Parathyroid adenoma (tissue), 2 donors: ENCODE measurements around the gene NOP14.

ENCODE experiments used
- H2AFZ ChIP-seq: fragments of 300-600 bp; sonication (generic); one replicate; pipeline ENCODE4 v1.7.0; 2017; ENCODE audit warnings: antibody characterized with exemption, mild to moderate bottlenecking
- H3K27ac ChIP-seq: fragments of 300-600 bp; sonication (generic); one replicate; pipeline ENCODE4 v1.7.0; 2017
- H3K27me3 ChIP-seq: fragments of 300-600 bp; sonication (generic); one replicate; pipeline ENCODE4 v1.7.0; 2017; ENCODE audit warnings: low read length; ENCODE audit not compliant: control insufficient read depth, insufficient read depth
- H3K36me3 ChIP-seq: fragments of 300-600 bp; sonication (generic); one replicate; pipeline ENCODE4 v1.7.0; 2017; ENCODE audit warnings: low read length; ENCODE audit not compliant: control insufficient read depth, insufficient read depth
- H3K4me1 ChIP-seq: fragments of 300-600 bp; sonication (generic); one replicate; pipeline ENCODE4 v1.7.0; 2017; ENCODE audit warnings: control low read depth
- H3K4me2 ChIP-seq: fragments of 300-600 bp; sonication (generic); one replicate; pipeline ENCODE4 v1.7.0; 2017; ENCODE audit warnings: low read length
- H3K4me3 ChIP-seq: fragments of 300-600 bp; sonication (generic); one replicate; pipeline ENCODE4 v1.7.0; 2017; ENCODE audit warnings: low read depth, low read length
- H3K79me2 ChIP-seq: fragments of 300-600 bp; sonication (generic); one replicate; pipeline ENCODE4 v1.7.0; 2017; ENCODE audit warnings: control low read depth
- H3K9ac ChIP-seq: fragments of 300-600 bp; sonication (generic); one replicate; pipeline ENCODE4 v1.7.0; 2017; ENCODE audit warnings: mild to moderate bottlenecking
- H3K9me3 ChIP-seq: fragments of 300-600 bp; sonication (generic); one replicate; pipeline ENCODE4 v1.7.0; 2017; ENCODE audit warnings: low read length; ENCODE audit not compliant: control insufficient read depth
- CTCF ChIP-seq: fragments of 300-600 bp; sonication (generic); IDR thresholded peaks from one replicate; pipeline ENCODE4 v1.7.0; 2017; ENCODE audit warnings: antibody characterized with exemption, mild to moderate bottlenecking
- donor health status: primary hyperparathyroidism.

NOP14 gene

GRCh38 chr4:2932951-2933565, 30.1 kb downstream of the NOP14 start:
- no peak overlapping the region for H3K9ac ChIP-seq
- H3K4me3 ChIP-seq: no peak overlapping the region
- H3K4me1 ChIP-seq: peaks cover 2% of the 10 kb centered on the region
- H3K27me3 ChIP-seq: no peaks in the 10 kb centered on the region
- no peak overlapping the region for H3K4me2 ChIP-seq
- no peaks in the 10 kb centered on the region for H3K79me2 ChIP-seq
- no peaks in the 10 kb centered on the region for H3K9me3 ChIP-seq
- no peak overlapping the region for H2AFZ ChIP-seq
- TF ChIP-seq CTCF: no peak
- H3K36me3 ChIP-seq: no peaks in the 10 kb centered on the region
- no peak overlapping the region for H3K27ac ChIP-seq

GRCh38 chr4:2932321-2932950, 30.8 kb downstream of the NOP14 start:
- H3K27me3 ChIP-seq: no peaks in the 10 kb centered on the region
- no peak overlapping the region for H3K4me2 ChIP-seq
- H3K4me1 ChIP-seq: peaks cover 2% of the 10 kb centered on the region
- H3K79me2 ChIP-seq: no peaks in the 10 kb centered on the region
- no peak overlapping the region for H3K27ac ChIP-seq
- no peak overlapping the region for H2AFZ ChIP-seq
- H3K36me3 ChIP-seq: no peaks in the 10 kb centered on the region
- H3K4me3 ChIP-seq: no peak overlapping the region
- no peak for TF ChIP-seq CTCF
- no peaks in the 10 kb centered on the region for H3K9me3 ChIP-seq
- no peak overlapping the region for H3K9ac ChIP-seq

GRCh38 chr4:2931512-2932301, 31.5 kb downstream of the NOP14 start:
- Histone ChIP-seq H2AFZ (no peak overlapping the region), H3K4me3 (no peak overlapping the region), H3K27me3 (no peaks in the 10 kb centered on the region), H3K36me3 (no peaks in the 10 kb centered on the region), H3K27ac (no peak overlapping the region), H3K9ac (no peak overlapping the region), H3K9me3 (no peaks in the 10 kb centered on the region), H3K4me1 (peaks cover 2% of the 10 kb centered on the region), H3K4me2 (no peak overlapping the region), H3K79me2 (no peaks in the 10 kb centered on the region)
- no peak for TF ChIP-seq CTCF

GRCh38 chr4:2930758-2931511, 32.3 kb downstream of the NOP14 start:
- Histone ChIP-seq H3K36me3 (no peaks in the 10 kb centered on the region), H3K4me2 (no peak overlapping the region), H3K9ac (no peak overlapping the region), H3K27ac (no peak overlapping the region), H3K4me1 (peaks cover 2% of the 10 kb centered on the region), H2AFZ (no peak overlapping the region), H3K4me3 (no peak overlapping the region), H3K27me3 (no peaks in the 10 kb centered on the region), H3K79me2 (no peaks in the 10 kb centered on the region), H3K9me3 (no peaks in the 10 kb centered on the region)
- no peak for TF ChIP-seq CTCF
